ENCODE data around the gene SIGMAR1.

- TF ChIP-seq POLR2A (IDR thresholded peaks at IDR 0.05) = no peak
- TF ChIP-seq CTCF (IDR thresholded peaks at IDR 0.05 in 8 of 11, conservative IDR thresholded peaks at IDR 0.05 in 3 of 11) = no peak
- no peak for TF ChIP-seq POLR2AphosphoS5 (IDR thresholded peaks at IDR 0.05)
These were observed 48.0 kb upstream of the SIGMAR1 start for GRCh38 chr9:34685591-34685990.

Measured in spleen (tissue), 7 donors.